Left lung (tissue), 10 donors: ENCODE results near the gene DHRS7B. TPM values are rescaled to one million over a fixed set of nuclear protein-coding genes. Genes with fewer than 3 reads are reported as not detected.

Experiments
- ATAC-seq: fragments of 200-7000 bp; cut with Tn5 transposase; one replicate; pipeline ENCODE4 v1.9.1; 2020; ENCODE audit warnings: moderate library complexity
- DNase-seq, 4 donors: peaks; one replicate each; pipeline ENCODE4 v3.0.0-alpha.2; 2013 to 2020
- H3K27ac ChIP-seq, 2 donors: fragments of 200-600 bp; sonication (generic) in 1 of 2; one replicate each; pipeline versions ENCODE4 v1.5.0 to v1.8.0; 2020 to 2021
- H3K27me3 ChIP-seq, 2 donors: fragments of 200-600 bp; sonication (generic) in 1 of 2; one replicate each; pipeline versions ENCODE4 v1.5.0 to v1.8.0; 2020 to 2021
- H3K36me3 ChIP-seq, 2 donors: fragments of 200-600 bp; sonication (generic) in 1 of 2; one replicate each; pipeline versions ENCODE4 v1.5.0 to v1.8.0; 2020 to 2021
- H3K4me1 ChIP-seq, 2 donors: fragments of 200-600 bp; one replicate each; pipeline ENCODE4 v1.8.0; 2021
- H3K4me3 ChIP-seq, 2 donors: fragments of 200-600 bp; sonication (generic) in 1 of 2; one replicate each; pipeline versions ENCODE4 v1.5.0 to v1.8.0; 2020 to 2021; ENCODE audit warnings: mild to moderate bottlenecking in 1 of 2
- H3K9me3 ChIP-seq, 2 donors: fragments of 200-600 bp; sonication (generic) in 1 of 2; one replicate each; pipeline versions ENCODE4 v1.5.0 to v1.8.0; 2020 to 2021
- intact Hi-C, 2 donors: fragments of 100-400 bp; cut with DNase I; formaldehyde crosslinking; loops; one replicate each; pipeline versions ENCODE4 v1.11.2 to v1.14.2; 2022
- polyA plus RNA-seq, 6 donors: library from polyadenylated mRNA; unstranded; fragments of 120-200 nt; gene quantifications; one replicate each; pipeline ENCODE4 v1.2.1, GENCODE V29; 2013; ENCODE audit not compliant: insufficient read length in 6 of 6
- total RNA-seq, 2 donors: library from RNA; stranded (reverse); fragmentation: NEBNext Ultra II Directional; extraction: Animal tissue kit (Norgen Biotek cat#: 25700); gene quantifications; one replicate each; pipeline ENCODE4 v1.2.1, GENCODE V29; 2021
- TF ChIP-seq, protein P1 (sequence below), 2 donors: fragments of 200-600 bp; sonication (generic) in 1 of 2; IDR thresholded peaks; one replicate each; pipeline versions ENCODE4 v1.5.0 to v1.8.0; 2021; ENCODE audit warnings: antibody characterized with exemption in 2 of 2
- donor health status: DM: no; HTN: yes; CAD: no.
- donor health status: DM: no; HTN: no; CAD: no.

The DHRS7B gene
- total and polyA plus RNA-seq, 8 donors: 22.5 to 29.1 (median 25.0) TPM

- ATAC-seq (no peak), DNase-seq (no peak)
- Histone ChIP-seq H3K4me1 (no peaks in the 10 kb centered on the region), H3K4me3 (no peak overlapping the region), H3K27me3 (peaks cover 0 to 8% of the 10 kb centered on the region in 2 donors), H3K27ac (no peak overlapping the region), H3K9me3 (no peaks in the 10 kb centered on the region), H3K36me3 (no peaks in the 10 kb centered on the region)
- TF ChIP-seq, protein P1, sequence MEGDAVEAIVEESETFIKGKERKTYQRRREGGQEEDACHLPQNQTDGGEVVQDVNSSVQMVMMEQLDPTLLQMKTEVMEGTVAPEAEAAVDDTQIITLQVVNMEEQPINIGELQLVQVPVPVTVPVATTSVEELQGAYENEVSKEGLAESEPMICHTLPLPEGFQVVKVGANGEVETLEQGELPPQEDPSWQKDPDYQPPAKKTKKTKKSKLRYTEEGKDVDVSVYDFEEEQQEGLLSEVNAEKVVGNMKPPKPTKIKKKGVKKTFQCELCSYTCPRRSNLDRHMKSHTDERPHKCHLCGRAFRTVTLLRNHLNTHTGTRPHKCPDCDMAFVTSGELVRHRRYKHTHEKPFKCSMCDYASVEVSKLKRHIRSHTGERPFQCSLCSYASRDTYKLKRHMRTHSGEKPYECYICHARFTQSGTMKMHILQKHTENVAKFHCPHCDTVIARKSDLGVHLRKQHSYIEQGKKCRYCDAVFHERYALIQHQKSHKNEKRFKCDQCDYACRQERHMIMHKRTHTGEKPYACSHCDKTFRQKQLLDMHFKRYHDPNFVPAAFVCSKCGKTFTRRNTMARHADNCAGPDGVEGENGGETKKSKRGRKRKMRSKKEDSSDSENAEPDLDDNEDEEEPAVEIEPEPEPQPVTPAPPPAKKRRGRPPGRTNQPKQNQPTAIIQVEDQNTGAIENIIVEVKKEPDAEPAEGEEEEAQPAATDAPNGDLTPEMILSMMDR (IDR thresholded peaks at IDR 0.05): no peak
- intact Hi-C loops: no loop called here
Observed at GRCh38 chr17:21089933-21090901, 36.5 kb upstream of the DHRS7B start.

DNA sequence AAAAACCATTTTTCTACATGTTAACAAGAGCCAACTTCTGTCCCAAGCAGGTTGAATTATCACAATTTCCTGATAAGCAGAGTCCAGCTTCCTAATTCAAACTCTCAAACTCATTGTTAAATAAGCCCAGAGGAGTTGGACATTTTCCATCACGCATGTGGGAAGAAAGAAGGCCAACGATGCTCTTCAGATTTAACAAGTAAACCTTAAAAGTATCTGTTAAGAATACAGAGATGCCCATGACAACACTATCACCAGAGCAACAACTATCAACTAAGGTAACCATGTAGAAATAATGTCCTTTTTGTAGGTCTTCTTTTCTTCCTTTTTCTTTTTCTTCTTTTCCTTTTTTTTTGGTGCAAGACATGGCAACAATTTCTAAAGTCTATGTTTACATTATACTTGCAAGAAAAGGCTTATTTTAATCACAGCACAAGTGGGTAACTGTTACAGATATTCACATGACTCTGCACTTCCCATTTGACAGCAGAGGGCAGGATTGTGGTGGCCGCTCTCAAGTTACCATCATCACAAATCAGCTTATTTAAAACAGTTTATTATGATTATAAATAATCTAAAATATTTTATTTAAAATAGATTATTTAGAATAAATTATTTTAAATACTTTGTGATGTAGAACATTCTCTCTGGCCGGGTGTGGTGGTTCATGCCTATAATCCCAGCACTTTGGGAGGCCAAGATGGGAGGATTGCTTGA is 35.7 kb upstream of the DHRS7B start:
- no peaks in the 10 kb centered on the region for H3K36me3 ChIP-seq
- H3K27me3 ChIP-seq: peaks cover 0 to 2% of the 10 kb centered on the region in 2 donors
- intact Hi-C loops: no loop called here
- ATAC-seq (no peak), DNase-seq (no peak)
- no peak overlapping the region for H3K27ac ChIP-seq
- TF ChIP-seq, protein P1 (IDR thresholded peaks at IDR 0.05): no peak
- no peak overlapping the region for H3K4me3 ChIP-seq
- H3K9me3 ChIP-seq: no peaks in the 10 kb centered on the region
- H3K4me1 ChIP-seq: no peaks in the 10 kb centered on the region

DNA sequence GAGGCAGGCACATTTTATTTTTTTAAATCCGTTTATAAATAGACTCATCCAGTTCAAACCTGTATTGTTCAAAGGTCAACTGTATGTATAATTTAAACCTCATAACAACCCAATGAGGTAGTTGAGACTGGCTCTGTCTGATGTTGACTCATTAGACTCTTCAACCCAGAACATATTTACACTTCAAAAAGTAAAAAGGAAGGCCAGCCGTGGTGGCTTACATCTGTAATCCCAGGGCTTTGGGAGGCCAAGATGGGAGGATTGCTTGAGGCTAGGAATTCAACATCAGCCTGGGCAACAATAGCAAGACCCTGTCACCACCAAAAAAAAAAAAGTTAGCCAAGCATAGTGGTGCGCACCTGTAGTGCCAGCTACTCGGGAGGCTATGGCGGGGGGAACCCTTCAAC is 32.5 kb upstream of the DHRS7B start:
- DNase-seq (no peak), ATAC-seq (no peak)
- Histone ChIP-seq H3K9me3 (no peaks in the 10 kb centered on the region), H3K36me3 (no peaks in the 10 kb centered on the region), H3K4me3 (no peak overlapping the region), H3K27me3 (peaks cover 0 to 14% of the 10 kb centered on the region in 2 donors), H3K4me1 (peaks cover 0 to 11% of the 10 kb centered on the region in 2 donors), H3K27ac (no peak overlapping the region)
- TF ChIP-seq, protein P1 (IDR thresholded peaks at IDR 0.05): no peak
- intact Hi-C loops: no loop called here

- intact Hi-C loops: no loop called here
- H3K4me3 ChIP-seq: no peak overlapping the region
- H3K4me1 ChIP-seq: peaks cover 0 to 17% of the 10 kb centered on the region in 2 donors
- no peaks in the 10 kb centered on the region for H3K9me3 ChIP-seq
- DNase-seq (no peak), ATAC-seq (no peak)
- peaks cover 0 to 14% of the 10 kb centered on the region in 2 donors for H3K27me3 ChIP-seq
- H3K27ac ChIP-seq: no peak overlapping the region
- H3K36me3 ChIP-seq: no peaks in the 10 kb centered on the region
- TF ChIP-seq, protein P1 (IDR thresholded peaks at IDR 0.05): no peak
Observed at GRCh38 chr17:21095735-21096134, 31.0 kb upstream of the DHRS7B start.

DNA sequence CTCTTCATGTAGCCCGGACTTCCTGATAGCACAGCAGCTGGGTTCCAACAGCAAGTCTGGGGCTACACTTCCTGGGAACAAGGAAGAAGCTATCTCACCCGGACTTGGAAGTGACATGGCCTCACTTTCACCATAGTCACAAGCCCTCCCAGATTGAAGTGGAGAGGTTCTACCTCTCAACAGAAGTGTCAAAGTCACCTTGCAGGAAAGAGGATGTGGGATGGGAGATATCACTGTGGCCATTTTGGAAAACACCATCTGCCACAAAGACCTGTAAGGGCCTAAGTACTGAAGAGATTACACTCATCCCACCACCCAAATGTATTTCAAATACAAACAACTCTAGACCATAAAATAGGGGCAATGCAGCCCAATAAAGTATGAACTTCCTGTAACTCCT is 29.9 kb upstream of the DHRS7B start:
- no peak for ATAC-seq
- no peak overlapping the region for H3K4me3 ChIP-seq
- intact Hi-C loops: no loop called here
- peaks cover 0 to 14% of the 10 kb centered on the region in 2 donors for H3K27me3 ChIP-seq
- no peak for DNase-seq
- peaks cover 0 to 17% of the 10 kb centered on the region in 2 donors for H3K4me1 ChIP-seq
- H3K36me3 ChIP-seq: no peaks in the 10 kb centered on the region
- no peak overlapping the region for H3K27ac ChIP-seq
- TF ChIP-seq, protein P1 (IDR thresholded peaks at IDR 0.05): no peak
- no peaks in the 10 kb centered on the region for H3K9me3 ChIP-seq
